Mucosa of descending colon (tissue), 3 donors: ENCODE results near the gene ANOS1. TPM values are rescaled to one million over a fixed set of nuclear protein-coding genes. Genes with fewer than 3 reads are reported as not detected.

ENCODE experiments used
- ATAC-seq: fragments of 200-7000 bp; cut with Tn5 transposase; one replicate; pipeline ENCODE4 v1.9.1; 2020; ENCODE audit warnings: mild to moderate bottlenecking, moderate library complexity
- DNase-seq, 3 donors: peaks; one replicate each; pipeline ENCODE4 v3.0.0-alpha.2; 2020
- H3K36me3 ChIP-seq: fragments of 200-600 bp; one replicate; pipeline ENCODE4 v1.8.0; 2021; ENCODE audit warnings: low read depth, mild to moderate bottlenecking
- H3K4me1 ChIP-seq: fragments of 200-600 bp; one replicate; pipeline ENCODE4 v1.8.0; 2021; ENCODE audit warnings: low read depth, mild to moderate bottlenecking
- H3K4me3 ChIP-seq: fragments of 200-600 bp; one replicate; pipeline ENCODE4 v1.8.0; 2021; ENCODE audit warnings: mild to moderate bottlenecking
- H3K9me3 ChIP-seq: fragments of 200-600 bp; one replicate; pipeline ENCODE4 v1.8.0; 2021; ENCODE audit warnings: mild to moderate bottlenecking
- intact Hi-C, 2 donors: fragments of 100-400 bp; cut with DNase I in 1 of 2; cut with micrococcal nuclease in 1 of 2; formaldehyde crosslinking; loops; one replicate each; pipeline versions ENCODE4 v1.11.0 to v1.11.1; 2022; cut with DNase I, micrococcal nuclease
- total RNA-seq, 3 donors: library from RNA; stranded (reverse); fragmentation: NEBNext Ultra II Directional in 2 of 3; extraction: Animal tissue kit (Norgen Biotek cat#: 25700) in 2 of 3; gene quantifications; one replicate each; pipeline versions ENCODE4 v1.2.1 to v1.2.4, GENCODE V29; 2021 to 2023
- TF ChIP-seq, protein P1 (sequence below): fragments of 200-600 bp; IDR thresholded peaks from one replicate; pipeline ENCODE4 v1.8.0; 2022; ENCODE audit warnings: antibody characterized with exemption, mild to moderate bottlenecking
- donor health status: DM: no; HTN: no; CAD: no; lungs with moderate emphysema.
- donor health status: DM: no; HTN: no; CAD: no.
- donor health status: DM: no; HTN: yes; CAD: no.

ANOS1 gene
- total RNA-seq, 3 donors from 2014 or later = 0.14 to 0.48 (median 0.41) TPM

DNA sequence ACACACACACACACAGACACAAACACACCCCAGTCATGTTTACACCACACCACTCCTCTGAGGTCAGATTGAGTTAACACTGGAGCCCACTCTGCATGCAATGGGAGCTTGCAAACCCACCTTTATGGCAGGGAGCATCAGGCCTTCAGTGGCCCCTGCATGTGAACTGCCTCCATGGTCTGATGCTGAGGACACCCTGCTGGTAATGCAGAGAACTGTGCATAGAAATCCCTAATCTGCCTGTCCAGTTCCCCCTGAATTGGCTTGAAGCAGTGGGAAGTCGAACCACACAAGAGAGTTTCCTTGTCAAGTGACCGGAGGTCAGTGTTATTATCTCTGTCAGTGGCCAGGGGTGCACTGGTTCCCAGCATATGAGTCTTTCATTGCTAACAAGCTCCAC, 59.8 kb downstream of the ANOS1 start:
- H3K36me3 ChIP-seq = no peaks in the 10 kb centered on the region
- H3K9me3 ChIP-seq = no peaks in the 10 kb centered on the region
- DNase-seq (no peak), ATAC-seq (no peak)
- TF ChIP-seq, protein P1, sequence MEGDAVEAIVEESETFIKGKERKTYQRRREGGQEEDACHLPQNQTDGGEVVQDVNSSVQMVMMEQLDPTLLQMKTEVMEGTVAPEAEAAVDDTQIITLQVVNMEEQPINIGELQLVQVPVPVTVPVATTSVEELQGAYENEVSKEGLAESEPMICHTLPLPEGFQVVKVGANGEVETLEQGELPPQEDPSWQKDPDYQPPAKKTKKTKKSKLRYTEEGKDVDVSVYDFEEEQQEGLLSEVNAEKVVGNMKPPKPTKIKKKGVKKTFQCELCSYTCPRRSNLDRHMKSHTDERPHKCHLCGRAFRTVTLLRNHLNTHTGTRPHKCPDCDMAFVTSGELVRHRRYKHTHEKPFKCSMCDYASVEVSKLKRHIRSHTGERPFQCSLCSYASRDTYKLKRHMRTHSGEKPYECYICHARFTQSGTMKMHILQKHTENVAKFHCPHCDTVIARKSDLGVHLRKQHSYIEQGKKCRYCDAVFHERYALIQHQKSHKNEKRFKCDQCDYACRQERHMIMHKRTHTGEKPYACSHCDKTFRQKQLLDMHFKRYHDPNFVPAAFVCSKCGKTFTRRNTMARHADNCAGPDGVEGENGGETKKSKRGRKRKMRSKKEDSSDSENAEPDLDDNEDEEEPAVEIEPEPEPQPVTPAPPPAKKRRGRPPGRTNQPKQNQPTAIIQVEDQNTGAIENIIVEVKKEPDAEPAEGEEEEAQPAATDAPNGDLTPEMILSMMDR = no peak
- no peaks in the 10 kb centered on the region for H3K4me1 ChIP-seq
- H3K4me3 ChIP-seq = no peak overlapping the region
- intact Hi-C loops = no loop called here

DNA sequence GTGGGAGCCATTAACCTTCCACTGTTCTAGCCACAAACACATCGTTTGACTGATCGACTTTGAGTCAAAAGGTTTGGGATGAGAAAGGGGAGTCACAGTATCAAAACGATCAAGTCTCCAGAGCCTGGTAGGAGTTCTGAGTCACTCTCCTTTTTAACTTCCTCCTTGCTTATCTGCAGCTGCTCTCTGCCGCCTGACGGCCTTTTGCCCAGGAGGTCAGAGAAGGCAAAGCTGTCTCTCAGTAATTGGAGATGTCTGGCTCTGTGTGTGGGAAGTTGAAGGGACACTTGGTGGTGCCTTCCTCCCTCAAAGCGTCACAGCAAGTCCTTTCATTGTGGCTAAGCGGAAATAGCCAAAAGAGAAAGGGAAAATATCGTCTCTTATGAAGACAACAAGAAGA, 63.1 kb downstream of the ANOS1 start:
- H3K36me3 ChIP-seq = no peaks in the 10 kb centered on the region
- H3K4me3 ChIP-seq = no peak overlapping the region
- H3K9me3 ChIP-seq = no peaks in the 10 kb centered on the region
- H3K4me1 ChIP-seq = no peaks in the 10 kb centered on the region
- TF ChIP-seq, protein P1 = no peak
- DNase-seq (no peak), ATAC-seq (no peak)
- intact Hi-C loops = no loop called here

DNA sequence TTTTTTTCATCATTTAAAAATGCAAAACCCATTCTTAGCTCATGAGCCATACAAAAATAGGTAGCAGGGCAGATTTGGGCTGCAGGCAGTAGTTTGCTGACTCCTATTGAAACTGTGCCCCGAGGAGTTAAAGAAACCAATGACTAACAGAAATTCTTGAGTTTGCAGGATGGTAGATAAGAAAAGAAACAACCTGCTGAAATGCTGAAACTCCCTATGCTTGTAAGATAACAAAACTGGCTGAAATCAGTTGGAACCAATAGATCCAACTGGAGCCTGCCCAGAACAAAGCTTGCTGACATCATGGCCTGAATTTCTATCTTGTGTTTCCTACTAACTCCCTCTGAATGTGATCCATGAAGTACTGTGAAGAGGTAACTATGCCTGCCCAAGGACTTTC, 68.6 kb downstream of the ANOS1 start:
- ATAC-seq (no peak), DNase-seq (no peak)
- Histone ChIP-seq H3K9me3 (no peaks in the 10 kb centered on the region), H3K4me1 (no peaks in the 10 kb centered on the region), H3K4me3 (no peak overlapping the region), H3K36me3 (no peaks in the 10 kb centered on the region)
- TF ChIP-seq, protein P1 = no peak
- intact Hi-C loops = no loop called here

DNA sequence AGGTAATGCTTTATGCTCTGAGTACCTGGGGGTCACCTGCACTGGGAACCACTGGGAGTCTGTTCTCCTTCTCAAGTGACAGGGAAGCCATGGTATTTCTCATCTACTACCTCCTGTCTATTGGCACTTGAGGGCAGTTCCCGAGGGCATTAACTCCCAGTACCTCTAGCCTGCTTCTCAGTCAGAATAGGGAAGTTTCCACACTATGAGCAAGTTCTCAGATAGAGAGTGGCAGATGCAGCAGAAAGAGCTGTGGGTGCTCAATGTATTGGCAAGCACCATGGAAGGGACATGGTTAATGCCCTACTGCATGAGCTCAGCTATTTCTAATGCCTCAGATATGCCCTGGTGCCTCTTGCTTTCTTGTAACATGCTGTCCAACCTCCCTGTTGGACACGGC, 74.1 kb downstream of the ANOS1 start:
- DNase-seq (no peak), ATAC-seq (no peak)
- Histone ChIP-seq H3K9me3 (no peaks in the 10 kb centered on the region), H3K4me3 (no peak overlapping the region), H3K4me1 (no peaks in the 10 kb centered on the region), H3K36me3 (no peaks in the 10 kb centered on the region)
- TF ChIP-seq, protein P1 = no peak
- intact Hi-C loops = no loop called here

DNA sequence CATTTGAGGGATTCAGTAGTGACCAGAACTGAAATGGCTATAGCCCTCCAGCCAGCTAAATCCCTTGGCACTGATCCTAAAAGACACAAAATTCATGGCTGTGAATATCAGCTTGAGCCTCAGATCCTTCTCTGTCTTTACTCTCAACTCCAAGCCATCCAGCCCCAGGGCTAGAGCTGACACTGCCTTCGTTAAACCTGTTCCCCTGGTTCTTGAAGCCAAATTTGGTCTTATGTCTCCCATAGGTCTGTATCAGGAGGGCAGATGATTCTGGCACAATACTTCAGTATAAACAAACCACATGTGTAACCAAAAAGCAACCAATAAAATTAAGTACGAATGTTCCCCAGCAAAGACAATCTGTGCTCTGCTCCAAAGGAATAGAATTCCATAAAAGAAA, 78.0 kb downstream of the ANOS1 start:
- TF ChIP-seq, protein P1 = no peak
- H3K36me3 ChIP-seq = no peaks in the 10 kb centered on the region
- intact Hi-C loops = no loop called here
- no peaks in the 10 kb centered on the region for H3K9me3 ChIP-seq
- H3K4me3 ChIP-seq = no peak overlapping the region
- no peaks in the 10 kb centered on the region for H3K4me1 ChIP-seq
- DNase-seq (no peak), ATAC-seq (no peak)

DNA sequence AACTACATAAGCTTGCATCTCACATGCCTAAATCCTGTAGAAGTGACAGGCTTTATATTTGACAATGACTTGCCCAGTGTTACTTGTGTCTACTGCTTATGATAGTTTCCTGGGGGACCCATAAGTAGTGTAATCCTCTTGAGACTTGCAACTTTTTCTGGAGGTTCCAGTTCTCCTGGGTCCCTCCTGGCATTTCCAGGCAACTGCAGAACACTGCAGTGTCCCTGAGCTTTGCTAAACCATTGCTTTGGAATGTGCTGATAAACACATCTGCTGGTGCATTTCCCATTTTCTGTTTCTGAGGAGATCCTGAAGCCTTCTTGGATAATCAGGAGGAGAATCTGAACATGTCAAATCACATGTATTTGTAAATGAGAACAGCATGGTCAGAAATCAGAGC, 82.0 kb downstream of the ANOS1 start:
- Histone ChIP-seq H3K4me1 (no peaks in the 10 kb centered on the region), H3K36me3 (no peaks in the 10 kb centered on the region), H3K9me3 (no peaks in the 10 kb centered on the region), H3K4me3 (no peak overlapping the region)
- TF ChIP-seq, protein P1 = no peak
- no peak for ATAC-seq
- intact Hi-C loops = no loop called here
- no peak for DNase-seq
